ENCODE measurements around the gene GLG1. TPM values are rescaled to one million over a fixed set of nuclear protein-coding genes. Genes with fewer than 3 reads are reported as not detected.
A peak's percentile ranks its signal among the peaks of the same experiment; 100 is the strongest.

Gene GLG1
- total RNA-seq, 3 donors from 2014 or later (not counting 1 experiment from before 2014, with no cell fraction given) = 184 to 225 (median 188) TPM

DNA sequence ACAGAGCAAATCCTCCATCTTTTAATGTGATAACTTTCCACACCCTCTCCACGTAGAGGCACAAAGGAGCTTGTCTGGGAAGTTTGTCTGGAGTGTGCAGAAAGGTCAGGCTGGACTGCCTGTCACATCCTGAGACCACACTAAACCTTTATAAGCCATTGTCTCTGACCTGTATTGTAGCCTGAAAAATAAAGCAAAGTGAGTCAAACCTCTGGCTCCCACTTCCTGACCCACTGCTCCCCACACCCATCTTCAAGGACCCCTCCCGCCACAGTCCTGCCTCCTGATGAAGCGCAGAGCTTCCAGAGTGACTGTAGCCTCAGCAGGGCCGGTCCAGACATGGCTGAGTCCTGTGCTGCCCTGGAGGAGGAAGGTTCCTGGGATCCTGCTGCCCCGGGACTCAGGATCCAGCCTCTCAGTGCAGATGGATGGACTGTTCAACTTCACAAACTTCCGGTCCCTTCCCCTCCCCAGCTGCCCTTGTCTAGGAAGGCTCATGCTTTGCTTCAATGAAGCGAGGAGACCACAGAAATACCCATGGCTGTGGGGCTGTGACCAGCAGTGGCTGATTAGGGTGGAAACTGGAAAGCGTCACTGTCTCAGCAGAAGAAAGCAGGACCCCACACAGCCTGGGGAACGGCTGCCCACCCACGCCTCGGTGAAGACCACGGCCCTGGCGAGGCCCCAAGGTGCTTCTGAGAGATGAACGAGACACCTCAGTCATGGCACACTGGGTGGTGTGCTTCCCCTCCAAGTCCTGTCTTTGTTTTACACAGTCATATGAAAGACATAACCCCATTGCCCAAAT lies 154.8 kb downstream of the GLG1 start:
- intact Hi-C loops (cut with micrococcal nuclease) = no loop called here
- Histone ChIP-seq H3K27ac (ENCODE audit: low read length) (no peak overlapping the region), H3K27me3 (ENCODE audit: control insufficient read depth, insufficient read depth, low read length) (no peaks in the 10 kb centered on the region), H3K9me3 (ENCODE audit: control insufficient read depth, insufficient read depth, low read length) (no peaks in the 10 kb centered on the region), H3K4me1 (ENCODE audit: control insufficient read depth, insufficient read depth, low read length) (peaks cover 5% of the 10 kb centered on the region), H3K4me3 (ENCODE audit: low read length) (no peak overlapping the region), H3K36me3 (ENCODE audit: control insufficient read depth, insufficient read depth, low read length) (peaks cover 54% of the 10 kb centered on the region)
- Mint-ChIP-seq H3K4me3 (no peak overlapping the region), H3K27ac (peak overlapping the region; percentile 23 to 64), H3K27me3 (ENCODE audit: low read depth in 2 of 2) (no peaks in the 10 kb centered on the region), H3K36me3 (peaks cover 28% of the 10 kb centered on the region), H3K4me1 (peaks cover 0 to 13% of the 10 kb centered on the region in 2 donors), H3K9me3 (no peaks in the 10 kb centered on the region)
- TF ChIP-seq, protein P1, sequence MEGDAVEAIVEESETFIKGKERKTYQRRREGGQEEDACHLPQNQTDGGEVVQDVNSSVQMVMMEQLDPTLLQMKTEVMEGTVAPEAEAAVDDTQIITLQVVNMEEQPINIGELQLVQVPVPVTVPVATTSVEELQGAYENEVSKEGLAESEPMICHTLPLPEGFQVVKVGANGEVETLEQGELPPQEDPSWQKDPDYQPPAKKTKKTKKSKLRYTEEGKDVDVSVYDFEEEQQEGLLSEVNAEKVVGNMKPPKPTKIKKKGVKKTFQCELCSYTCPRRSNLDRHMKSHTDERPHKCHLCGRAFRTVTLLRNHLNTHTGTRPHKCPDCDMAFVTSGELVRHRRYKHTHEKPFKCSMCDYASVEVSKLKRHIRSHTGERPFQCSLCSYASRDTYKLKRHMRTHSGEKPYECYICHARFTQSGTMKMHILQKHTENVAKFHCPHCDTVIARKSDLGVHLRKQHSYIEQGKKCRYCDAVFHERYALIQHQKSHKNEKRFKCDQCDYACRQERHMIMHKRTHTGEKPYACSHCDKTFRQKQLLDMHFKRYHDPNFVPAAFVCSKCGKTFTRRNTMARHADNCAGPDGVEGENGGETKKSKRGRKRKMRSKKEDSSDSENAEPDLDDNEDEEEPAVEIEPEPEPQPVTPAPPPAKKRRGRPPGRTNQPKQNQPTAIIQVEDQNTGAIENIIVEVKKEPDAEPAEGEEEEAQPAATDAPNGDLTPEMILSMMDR (IDR thresholded peaks at IDR 0.05) = no peak
- no peak for DNase-seq
- 81% methylated on average over 13 of the region's 14 CpGs for WGBS (ENCODE audit: insufficient coverage)
- no peak for ATAC-seq

DNA sequence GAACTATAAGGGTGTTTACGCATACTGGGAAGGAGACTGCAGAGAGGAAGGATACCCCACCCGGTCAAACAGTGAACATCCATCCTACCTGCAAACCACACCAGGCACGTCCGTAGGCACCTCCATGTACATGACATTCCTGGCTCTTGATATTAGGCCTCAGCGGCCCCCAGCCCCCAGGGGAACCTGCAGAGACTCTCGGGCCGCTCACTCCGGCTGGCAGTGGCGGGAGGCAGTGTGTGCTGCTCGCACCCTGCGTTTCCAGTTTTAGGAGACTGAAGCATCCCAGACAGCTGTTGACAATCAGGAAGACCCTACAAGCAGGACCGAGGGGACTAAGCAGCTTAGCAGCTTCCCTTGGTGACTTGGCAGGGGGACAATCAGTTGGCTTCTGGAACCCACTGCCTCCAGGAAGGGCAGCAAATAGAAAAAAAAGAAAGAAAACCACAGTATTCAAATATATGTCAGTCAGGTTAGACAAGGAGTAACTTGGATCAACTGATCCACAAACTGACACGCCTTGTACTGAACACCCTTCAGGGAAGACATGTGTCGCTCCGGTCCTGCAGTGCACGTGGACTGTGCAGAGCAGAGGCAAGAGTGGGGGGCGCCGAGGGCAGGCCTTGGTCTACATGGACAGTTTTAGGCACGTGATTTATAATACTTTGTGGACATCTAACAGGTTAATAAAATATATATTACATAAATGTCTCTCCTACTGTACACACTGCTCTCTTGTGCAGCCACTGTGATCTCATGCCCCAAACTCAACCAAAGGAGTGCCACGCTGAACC lies 155.8 kb downstream of the GLG1 start:
- ATAC-seq = no peak
- Histone ChIP-seq H3K27ac (ENCODE audit: low read length) (no peak overlapping the region), H3K9me3 (ENCODE audit: control insufficient read depth, insufficient read depth, low read length) (no peaks in the 10 kb centered on the region), H3K27me3 (ENCODE audit: control insufficient read depth, insufficient read depth, low read length) (no peaks in the 10 kb centered on the region), H3K36me3 (ENCODE audit: control insufficient read depth, insufficient read depth, low read length) (peaks cover 47% of the 10 kb centered on the region), H3K4me3 (ENCODE audit: low read length) (no peak overlapping the region), H3K4me1 (ENCODE audit: control insufficient read depth, insufficient read depth, low read length) (peaks cover 5% of the 10 kb centered on the region)
- peaks cover 28% of the 10 kb centered on the region for H3K36me3 Mint-ChIP-seq
- H3K27me3 Mint-ChIP-seq (ENCODE audit: low read depth in 2 of 2) = no peaks in the 10 kb centered on the region
- TF ChIP-seq, protein P1 (IDR thresholded peaks at IDR 0.05) = no peak
- 96% methylated on average over 19 of the region's 20 CpGs for WGBS (ENCODE audit: insufficient coverage)
- DNase-seq = no peak
- no peak overlapping the region for H3K4me3 Mint-ChIP-seq
- intact Hi-C loops (cut with micrococcal nuclease) = no loop called here
- no peak overlapping the region for H3K27ac Mint-ChIP-seq
- H3K9me3 Mint-ChIP-seq = no peaks in the 10 kb centered on the region
- H3K4me1 Mint-ChIP-seq = peaks cover 0 to 14% of the 10 kb centered on the region in 2 donors

DNA sequence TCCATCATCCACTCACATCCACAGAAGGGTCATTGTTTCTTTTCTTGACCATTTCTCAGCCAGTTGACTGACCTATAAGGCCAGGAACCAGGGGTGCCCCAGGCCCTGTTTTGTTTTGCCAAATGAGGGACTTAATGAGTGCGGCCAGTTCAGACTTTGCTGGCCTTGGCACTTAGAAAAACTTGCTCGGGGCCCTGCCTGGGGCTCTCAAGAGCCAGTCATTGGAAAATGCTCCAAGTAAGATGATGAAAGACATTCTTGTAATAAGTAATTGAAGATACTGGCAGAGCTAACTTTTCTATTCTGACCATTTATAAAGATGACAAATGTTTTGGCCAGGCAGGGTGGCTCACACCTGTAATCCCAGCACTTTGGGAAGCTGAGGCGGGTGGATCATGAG lies 156.7 kb downstream of the GLG1 start:
- Mint-ChIP-seq H3K27ac (peak overlapping the region in 1 of 2 donors; percentile 26), H3K36me3 (peaks cover 19% of the 10 kb centered on the region)
- WGBS (ENCODE audit: insufficient coverage) = 94% methylated on average over 3 of the region's 3 CpGs

More for the DNA sequence above, 156.7 kb downstream of the GLG1 start:
- intact Hi-C loops (cut with micrococcal nuclease) = no loop called here
- H3K27me3 ChIP-seq (ENCODE audit: control insufficient read depth, insufficient read depth, low read length) = no peaks in the 10 kb centered on the region
- Mint-ChIP-seq H3K4me3 (no peak overlapping the region), H3K4me1 (peaks cover 0 to 14% of the 10 kb centered on the region in 2 donors), H3K27me3 (ENCODE audit: low read depth in 2 of 2) (no peaks in the 10 kb centered on the region), H3K9me3 (no peaks in the 10 kb centered on the region)
- peaks cover 38% of the 10 kb centered on the region for H3K36me3 ChIP-seq (ENCODE audit: control insufficient read depth, insufficient read depth, low read length)
- no peak overlapping the region for H3K4me3 ChIP-seq (ENCODE audit: low read length)
- ATAC-seq (no peak), DNase-seq (no peak)
- peaks cover 5% of the 10 kb centered on the region for H3K4me1 ChIP-seq (ENCODE audit: control insufficient read depth, insufficient read depth, low read length)
- TF ChIP-seq, protein P1 (IDR thresholded peaks at IDR 0.05) = no peak
- H3K9me3 ChIP-seq (ENCODE audit: control insufficient read depth, insufficient read depth, low read length) = no peaks in the 10 kb centered on the region
- H3K27ac ChIP-seq (ENCODE audit: low read length) = no peak overlapping the region

All from natural killer cell (primary cell).